ENCODE data around the gene SIL1.
A peak's percentile ranks its signal among the peaks of the same experiment; 100 is the strongest.

The SIL1 gene

GRCh38 chr5:139141446-139142204, 56.5 kb downstream of the SIL1 start:
- Histone ChIP-seq H3K9me3 (ENCODE audit: severe bottlenecking) (no peaks in the 10 kb centered on the region), H3K27me3 (ENCODE audit: insufficient read depth, low read depth, severe bottlenecking) (no peaks in the 10 kb centered on the region), H3K36me3 (peaks cover 3% of the 10 kb centered on the region; the same call in 1 of the 2 replicates), H3K27ac (no peak overlapping the region), H3K4me3 (ENCODE audit: low read depth, low read length) (no peak overlapping the region)
- TF ChIP-seq CTCF (IDR thresholded peaks at IDR 0.05; ENCODE audit: low read depth, low read length), result no peak
- no peak for DNase-seq

- TF ChIP-seq CTCF (IDR thresholded peaks at IDR 0.05; ENCODE audit: low read depth, low read length), result no peak
- Histone ChIP-seq H3K9me3 (ENCODE audit: severe bottlenecking) (no peaks in the 10 kb centered on the region), H3K27me3 (ENCODE audit: insufficient read depth, low read depth, severe bottlenecking) (no peaks in the 10 kb centered on the region), H3K4me3 (ENCODE audit: low read depth, low read length) (no peak overlapping the region), H3K27ac (no peak overlapping the region), H3K36me3 (peaks cover 3% of the 10 kb centered on the region; the same call in 1 of the 2 replicates)
- no peak for DNase-seq
Measured at GRCh38 chr5:139140591-139141071, 57.5 kb downstream of the SIL1 start.

- DNase-seq, result no peak
- no peak for TF ChIP-seq CTCF (IDR thresholded peaks at IDR 0.05; ENCODE audit: low read depth, low read length)
- Histone ChIP-seq H3K27me3 (ENCODE audit: insufficient read depth, low read depth, severe bottlenecking) (no peaks in the 10 kb centered on the region), H3K4me3 (ENCODE audit: low read depth, low read length) (no peak overlapping the region), H3K36me3 (peaks cover 3% of the 10 kb centered on the region; the same call in 1 of the 2 replicates), H3K9me3 (ENCODE audit: severe bottlenecking) (no peaks in the 10 kb centered on the region), H3K27ac (no peak overlapping the region)
Measured at GRCh38 chr5:139138809-139139208, 59.4 kb downstream of the SIL1 start.

GRCh38 chr5:139138109-139138508, 60.1 kb downstream of the SIL1 start:
- H3K4me3 ChIP-seq (ENCODE audit: low read depth, low read length), result no peak overlapping the region
- peak overlapping the region; percentile 42; the same call in 1 of the 2 replicates for H3K27ac ChIP-seq
- H3K36me3 ChIP-seq, result peaks cover 3% of the 10 kb centered on the region; the same call in 1 of the 2 replicates
- TF ChIP-seq CTCF (IDR thresholded peaks at IDR 0.05; ENCODE audit: low read depth, low read length), result no peak
- no peak for DNase-seq
- no peaks in the 10 kb centered on the region for H3K9me3 ChIP-seq (ENCODE audit: severe bottlenecking)
- no peaks in the 10 kb centered on the region for H3K27me3 ChIP-seq (ENCODE audit: insufficient read depth, low read depth, severe bottlenecking)

GRCh38 chr5:139137697-139138096, 60.5 kb downstream of the SIL1 start:
- peak; percentile 63 for DNase-seq
- Histone ChIP-seq H3K27me3 (ENCODE audit: insufficient read depth, low read depth, severe bottlenecking) (no peaks in the 10 kb centered on the region), H3K27ac (peak overlapping the region; percentile 42; the same call in 1 of the 2 replicates), H3K36me3 (peaks cover 3% of the 10 kb centered on the region; the same call in 1 of the 2 replicates), H3K4me3 (ENCODE audit: low read depth, low read length) (no peak overlapping the region), H3K9me3 (ENCODE audit: severe bottlenecking) (no peaks in the 10 kb centered on the region)
- peak; percentile 54 for TF ChIP-seq CTCF (IDR thresholded peaks at IDR 0.05; ENCODE audit: low read depth, low read length)
